DND-41 (cell line): ENCODE results near the gene WDR7.
"Not testable (repeated sequence)": the region's sequence is repeated elsewhere in the genome, so short reads cannot be mapped to it uniquely, and the experiment has no call there.

Source experiments
- ATAC-seq: fragments of 200-7000 bp; cut with Tn5 transposase; 3 replicates; pipeline ENCODE4 v1.9.1; 2021; ENCODE audit warnings: low read depth; ENCODE audit not compliant: insufficient read depth
- DNase-seq: peaks from one replicate; pipeline ENCODE4 v3.0.0-alpha.2; 2020
- H2AFZ ChIP-seq: 2 replicates; pipeline ENCODE4 v1.6.0; 2012; ENCODE audit warnings: low read depth, low read length
- H3K27ac ChIP-seq: 2 replicates; pipeline ENCODE4 v1.5.1; 2012; ENCODE audit warnings: low read length, inconsistent platforms
- H3K27me3 ChIP-seq: fragments of 200-600 bp; sonication (generic); 2 replicates; pipeline ENCODE4 v1.6.0; 2012; ENCODE audit warnings: low read length, mild to moderate bottlenecking, inconsistent platforms; ENCODE audit not compliant: insufficient read depth, poor library complexity
- H3K36me3 ChIP-seq: 2 replicates; pipeline ENCODE4 v1.5.1; 2012; ENCODE audit warnings: low read length, inconsistent platforms; ENCODE audit not compliant: insufficient read depth
- H3K4me1 ChIP-seq: 2 replicates; pipeline ENCODE4 v1.5.1; 2012; ENCODE audit warnings: mild to moderate bottlenecking, low read length; ENCODE audit not compliant: insufficient read depth
- H3K4me2 ChIP-seq: 2 replicates; pipeline ENCODE4 v1.6.0; 2012; ENCODE audit warnings: mild to moderate bottlenecking, moderate library complexity, low read length, inconsistent platforms; ENCODE audit not compliant: insufficient read depth
- H3K4me3 ChIP-seq, 2 experiments: fragments of 200-600 bp in 1 of 2; shearing (Covaris generic) in 1 of 2; 2 replicates each; pipeline ENCODE4 v1.5.1; 2012 to 2016; ENCODE audit warnings: inconsistent platforms in 2 of 2, low read length in 2 of 2, mild to moderate bottlenecking in 2 of 2, low read depth in 1 of 2, moderate library complexity in 1 of 2
- H3K79me2 ChIP-seq: 2 replicates; pipeline ENCODE4 v1.6.0; 2012; ENCODE audit warnings: low read length, inconsistent platforms; ENCODE audit not compliant: insufficient read depth
- H3K9ac ChIP-seq: 2 replicates; pipeline ENCODE4 v1.6.0; 2012; ENCODE audit warnings: low read depth, mild to moderate bottlenecking, inconsistent platforms, low read length, moderate library complexity
- H3K9me3 ChIP-seq: 2 replicates; pipeline ENCODE4 v1.5.1; 2012; ENCODE audit warnings: low read length, moderate library complexity, mild to moderate bottlenecking, inconsistent platforms; ENCODE audit not compliant: insufficient read depth, severe bottlenecking
- H4K20me1 ChIP-seq: 2 replicates; pipeline ENCODE4 v1.6.0; 2012; ENCODE audit warnings: low read length; ENCODE audit not compliant: insufficient read depth
- CTCF ChIP-seq: IDR thresholded peaks from 2 replicates; pipeline ENCODE4 v1.5.1; 2012; ENCODE audit warnings: borderline replicate concordance, low read length, moderate library complexity, mild to moderate bottlenecking; ENCODE audit not compliant: poor library complexity, severe bottlenecking; ENCODE audit errors: extremely low read depth
- EZH2 ChIP-seq: IDR thresholded peaks from 3 replicates; pipeline ENCODE4 v1.6.1; 2012; ENCODE audit warnings: borderline replicate concordance, low read depth, mild to moderate bottlenecking, moderate library complexity, low read length, inconsistent platforms; ENCODE audit not compliant: severe bottlenecking

WDR7 gene

GRCh38 chr18:56649996-56650395 lies 1.2 kb upstream of the WDR7 start:
- DNase-seq (no peak), ATAC-seq (no peak)
- H3K4me2 ChIP-seq, result peak overlapping the region; percentile 79
- no peak for TF ChIP-seq EZH2
- no peak for TF ChIP-seq CTCF
- peaks cover 8% of the 10 kb centered on the region; the same call in 1 of the 2 replicates for H3K36me3 ChIP-seq
- peak overlapping the region in 1 of 2 experiments; percentile 72; a peak in 2 of 4 replicates for H3K4me3 ChIP-seq
- no peaks in the 10 kb centered on the region for H4K20me1 ChIP-seq
- H3K9me3 ChIP-seq, result no peaks in the 10 kb centered on the region
- peaks cover 44% of the 10 kb centered on the region for H3K4me1 ChIP-seq
- no peaks in the 10 kb centered on the region for H3K27me3 ChIP-seq
- H3K27ac ChIP-seq, result peak overlapping the region; percentile 93
- peak overlapping the region; percentile 88; the same call in 1 of the 2 replicates for H2AFZ ChIP-seq
- H3K79me2 ChIP-seq, result peaks cover 53% of the 10 kb centered on the region
- H3K9ac ChIP-seq, result peak overlapping the region; percentile 71

- no peak for DNase-seq
- peaks cover 70% of the 10 kb centered on the region for H3K79me2 ChIP-seq
- ATAC-seq, result no peak
Measured at GRCh38 chr18:56651771-56652092, 573 bp downstream of the WDR7 start.

GRCh38 chr18:56652802-56653201 lies 1.6 kb downstream of the WDR7 start:
- peak overlapping the region; percentile 71 for H3K9ac ChIP-seq

More at GRCh38 chr18:56651771-56652092, 573 bp downstream of the WDR7 start:
- no peaks in the 10 kb centered on the region for H3K27me3 ChIP-seq
- H2AFZ ChIP-seq, result peak overlapping the region; percentile 88
- H3K36me3 ChIP-seq, result peaks cover 6% of the 10 kb centered on the region; the same call in 1 of the 2 replicates
- H3K4me2 ChIP-seq, result peak overlapping the region; percentile 79
- peak overlapping the region; percentile 93 for H3K27ac ChIP-seq
- H3K4me3 ChIP-seq, result peak overlapping the region; percentile 66 to 72; a peak in 3 of 4 replicates
- H3K4me1 ChIP-seq, result peaks cover 44% of the 10 kb centered on the region
- no peaks in the 10 kb centered on the region for H3K9me3 ChIP-seq
- peak overlapping the region; percentile 71 for H3K9ac ChIP-seq
- no peaks in the 10 kb centered on the region for H4K20me1 ChIP-seq
- no peak for TF ChIP-seq CTCF
- no peak for TF ChIP-seq EZH2

GRCh38 chr18:56654280-56654679 lies 3.1 kb downstream of the WDR7 start:
- H3K4me3 ChIP-seq, result not testable (repeated sequence)

More at GRCh38 chr18:56652802-56653201, 1.6 kb downstream of the WDR7 start:
- H3K27me3 ChIP-seq, result no peaks in the 10 kb centered on the region
- no peaks in the 10 kb centered on the region for H3K36me3 ChIP-seq
- H3K4me2 ChIP-seq, result peak overlapping the region; percentile 79
- H3K9me3 ChIP-seq, result no peaks in the 10 kb centered on the region
- peak overlapping the region; percentile 6; the same call in 1 of the 2 replicates for H3K27ac ChIP-seq
- no peak for DNase-seq
- TF ChIP-seq EZH2 (no peak), CTCF (no peak)
- peaks cover 80% of the 10 kb centered on the region for H3K79me2 ChIP-seq
- peaks cover 44% of the 10 kb centered on the region for H3K4me1 ChIP-seq
- no peak overlapping the region; the same call in 1 of the 2 replicates for H2AFZ ChIP-seq
- peaks cover 4% of the 10 kb centered on the region; the same call in 1 of the 2 replicates for H4K20me1 ChIP-seq
- peak overlapping the region in 1 of 2 experiments; percentile 72; a peak in 3 of 4 replicates for H3K4me3 ChIP-seq
- ATAC-seq, result no peak

More at GRCh38 chr18:56654280-56654679, 3.1 kb downstream of the WDR7 start:
- DNase-seq, H2AFZ ChIP-seq, H3K9me3 ChIP-seq, ATAC-seq, H3K36me3 ChIP-seq, H3K9ac ChIP-seq, H3K4me2 ChIP-seq, H3K27me3 ChIP-seq, H3K27ac ChIP-seq, H4K20me1 ChIP-seq: not testable (repeated sequence)
- Histone ChIP-seq H3K79me2 (peaks cover 87% of the 10 kb centered on the region), H3K4me1 (peaks cover 39% of the 10 kb centered on the region)
